Measurements from ENCODE around the gene PPIF.

DNA sequence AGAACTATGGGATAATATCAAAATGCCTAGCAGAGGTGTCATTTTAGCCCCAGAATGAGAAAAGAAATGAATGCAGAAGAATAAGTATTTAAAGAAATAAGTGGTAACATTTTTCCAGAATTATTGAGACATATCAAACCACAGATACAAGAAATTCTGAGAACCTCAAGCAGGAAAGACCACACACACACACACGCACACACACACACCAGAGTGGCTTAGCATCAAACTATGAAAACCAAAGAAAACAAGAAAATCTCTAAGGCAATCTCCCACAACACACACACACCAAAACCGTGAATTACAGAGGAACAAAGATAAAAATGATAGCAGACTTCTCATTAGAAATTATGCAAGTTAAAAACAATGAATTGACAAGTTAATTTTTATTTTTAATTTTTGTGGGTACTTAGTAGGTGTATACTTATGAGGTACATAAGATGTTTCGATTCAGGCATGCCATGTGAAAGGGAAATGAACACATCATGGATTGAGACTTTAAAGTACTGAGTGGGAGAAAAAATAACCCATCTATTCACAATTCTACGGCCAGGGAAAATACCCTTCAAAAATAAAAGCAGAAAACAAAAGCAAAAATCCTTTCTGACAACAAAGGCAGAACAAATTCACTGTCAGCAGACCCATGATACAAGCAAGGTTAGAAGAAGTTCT, 14.6 kb downstream of the PPIF start:
- TF ChIP-seq, protein P1, sequence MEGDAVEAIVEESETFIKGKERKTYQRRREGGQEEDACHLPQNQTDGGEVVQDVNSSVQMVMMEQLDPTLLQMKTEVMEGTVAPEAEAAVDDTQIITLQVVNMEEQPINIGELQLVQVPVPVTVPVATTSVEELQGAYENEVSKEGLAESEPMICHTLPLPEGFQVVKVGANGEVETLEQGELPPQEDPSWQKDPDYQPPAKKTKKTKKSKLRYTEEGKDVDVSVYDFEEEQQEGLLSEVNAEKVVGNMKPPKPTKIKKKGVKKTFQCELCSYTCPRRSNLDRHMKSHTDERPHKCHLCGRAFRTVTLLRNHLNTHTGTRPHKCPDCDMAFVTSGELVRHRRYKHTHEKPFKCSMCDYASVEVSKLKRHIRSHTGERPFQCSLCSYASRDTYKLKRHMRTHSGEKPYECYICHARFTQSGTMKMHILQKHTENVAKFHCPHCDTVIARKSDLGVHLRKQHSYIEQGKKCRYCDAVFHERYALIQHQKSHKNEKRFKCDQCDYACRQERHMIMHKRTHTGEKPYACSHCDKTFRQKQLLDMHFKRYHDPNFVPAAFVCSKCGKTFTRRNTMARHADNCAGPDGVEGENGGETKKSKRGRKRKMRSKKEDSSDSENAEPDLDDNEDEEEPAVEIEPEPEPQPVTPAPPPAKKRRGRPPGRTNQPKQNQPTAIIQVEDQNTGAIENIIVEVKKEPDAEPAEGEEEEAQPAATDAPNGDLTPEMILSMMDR (IDR thresholded peaks at IDR 0.05) = no peak
- TF ChIP-seq POLR2A (IDR thresholded peaks at IDR 0.05) = no peak
